Islet of Langerhans (tissue), 1 donor: ENCODE data around the gene CRELD1.
"Not testable (repeated sequence)": the region's sequence is repeated elsewhere in the genome, so short reads cannot be mapped to it uniquely, and the experiment has no call there.

Source experiments
- FAIRE-seq: peaks from one replicate; lab custom pipeline; 2011; peaks lifted over from hg19 to GRCh38; lab: Jason Lieb, UNC

CRELD1 gene

GRCh38 chr3:9933561-9934234 is at the start of gene CRELD1:
Gene CRELD1, plus strand, starts transcription at chr3:9933834. Its CDS starts 605 bp downstream, at chr3:9934439.
- FAIRE-seq, result peak; percentile 17

GRCh38 chr3:9884555-9885165 is 49.0 kb upstream of the CRELD1 start:
- no peak for FAIRE-seq

GRCh38 chr3:9886328-9886727 is 47.3 kb upstream of the CRELD1 start:
- FAIRE-seq, result no peak

- no peak for FAIRE-seq
Observed at GRCh38 chr3:9887480-9887879, 46.2 kb upstream of the CRELD1 start.

GRCh38 chr3:9888540-9888939 is 45.1 kb upstream of the CRELD1 start:
- no peak for FAIRE-seq

DNA sequence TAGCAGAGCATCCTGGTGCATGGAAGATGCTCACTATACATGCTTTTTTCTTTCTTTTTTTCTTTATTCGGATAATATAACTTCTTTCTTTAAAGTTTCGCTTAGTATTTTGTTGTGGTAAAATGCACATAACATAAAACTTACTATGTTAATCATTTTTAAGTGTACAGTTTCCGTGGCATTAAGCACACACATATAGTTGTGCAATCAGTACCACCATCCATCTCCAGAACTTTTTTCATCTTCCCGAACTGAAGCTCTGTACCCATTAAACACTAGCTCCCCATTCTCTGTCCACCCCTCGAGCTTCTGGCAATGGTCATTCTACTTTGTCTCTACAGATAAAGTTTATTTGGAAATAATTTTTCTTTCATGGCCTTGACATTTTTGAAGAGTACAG is 44.2 kb upstream of the CRELD1 start:
- FAIRE-seq, result no peak

GRCh38 chr3:9890249-9891071 is 43.2 kb upstream of the CRELD1 start, which contains the start of gene JAGN1:
Gene JAGN1, plus strand, starts transcription at chr3:9890610. Its CDS starts 113 bp downstream, at chr3:9890723.
- no peak for FAIRE-seq

GRCh38 chr3:9891072-9891622 is 42.5 kb upstream of the CRELD1 start:
- FAIRE-seq, result no peak

GRCh38 chr3:9893739-9894138 is 39.9 kb upstream of the CRELD1 start:
- no peak for FAIRE-seq

DNA sequence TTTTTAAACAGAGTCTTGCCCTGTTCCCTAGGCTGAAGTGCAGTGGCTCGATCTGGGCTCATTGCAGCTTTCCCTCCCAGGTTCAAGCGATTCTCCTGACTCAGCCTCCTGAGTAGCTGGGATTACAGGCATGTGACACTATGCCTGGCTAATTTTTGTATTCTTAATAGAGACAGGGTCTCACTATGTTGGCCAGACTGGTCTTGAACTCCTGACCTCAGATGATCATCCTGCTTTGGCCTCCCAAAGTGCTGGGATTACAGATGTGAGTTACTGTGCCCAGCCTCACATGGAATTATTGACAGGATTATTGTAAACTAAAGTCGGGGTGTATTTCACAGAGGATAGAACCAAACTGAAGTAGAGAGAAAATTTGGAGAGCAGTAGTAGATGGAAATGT is 37.9 kb upstream of the CRELD1 start:
- FAIRE-seq, result not testable (repeated sequence)

DNA sequence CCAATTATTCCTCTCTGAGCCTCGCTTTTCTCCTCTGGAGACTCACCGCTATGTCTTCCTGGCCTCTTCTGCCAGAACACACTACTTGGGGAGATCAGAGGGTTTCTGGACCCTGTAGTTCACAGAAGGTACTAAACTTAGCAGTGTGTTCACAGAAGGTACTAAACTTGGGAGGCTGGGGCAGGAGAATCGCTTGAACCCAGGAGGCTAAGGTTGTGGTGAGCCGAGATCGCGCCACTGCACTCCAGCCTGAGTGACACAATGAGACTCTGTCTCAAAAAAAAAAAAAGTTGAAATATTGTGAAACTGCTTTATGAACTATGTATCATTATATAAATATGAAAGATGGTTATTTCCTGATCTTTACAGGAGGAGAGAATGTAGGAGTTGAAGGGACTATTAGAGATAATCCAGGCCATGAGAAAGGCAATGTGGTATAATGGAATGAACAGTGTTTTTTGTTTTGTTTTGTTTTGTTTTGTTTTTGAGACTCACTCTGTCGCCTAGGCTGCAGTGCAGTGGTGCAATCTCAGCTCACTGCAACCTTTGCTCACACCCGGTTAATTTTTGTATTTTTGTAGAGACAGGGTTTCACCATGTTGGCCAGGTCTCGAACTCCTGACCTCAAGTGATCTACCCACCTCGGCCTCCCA is 36.8 kb upstream of the CRELD1 start:
- FAIRE-seq, result not testable (repeated sequence)

- no peak for FAIRE-seq
Observed at GRCh38 chr3:9897408-9898372, 35.9 kb upstream of the CRELD1 start.

GRCh38 chr3:9898467-9899241 is 35.0 kb upstream of the CRELD1 start:
- no peak for FAIRE-seq

GRCh38 chr3:9899289-9899791 is 34.3 kb upstream of the CRELD1 start:
- FAIRE-seq, result no peak

DNA sequence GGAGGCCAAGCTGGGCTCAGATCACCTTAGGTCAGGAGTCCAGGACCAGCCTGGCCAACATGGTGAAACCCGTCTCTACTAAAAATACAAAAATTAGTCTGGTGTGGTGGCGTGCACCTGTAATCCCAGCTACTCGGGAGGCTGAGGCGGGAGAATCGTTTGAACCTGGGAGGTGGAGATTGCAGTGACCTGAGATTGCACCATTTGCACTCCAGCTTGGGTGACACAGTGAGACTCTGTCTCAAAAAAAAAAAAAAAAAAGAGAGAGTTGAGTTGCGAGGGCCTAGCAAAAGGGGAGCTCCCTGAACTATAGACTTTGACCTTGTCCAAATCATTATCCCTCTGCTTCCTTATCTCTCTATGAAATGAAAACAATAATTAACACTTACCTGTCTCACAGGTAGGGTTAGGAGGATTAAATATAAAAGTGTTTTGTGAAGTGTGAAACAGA is 32.6 kb upstream of the CRELD1 start:
- FAIRE-seq, result not testable (repeated sequence)

GRCh38 chr3:9901967-9902366 is 31.7 kb upstream of the CRELD1 start:
- FAIRE-seq, result no peak

- FAIRE-seq, result no peak
Observed at GRCh38 chr3:9902372-9903237, 31.0 kb upstream of the CRELD1 start, which contains the start of gene IL17RE. Gene IL17RE, plus strand, starts transcription at chr3:9902848. Its CDS starts 85 bp downstream, at chr3:9902933.

DNA sequence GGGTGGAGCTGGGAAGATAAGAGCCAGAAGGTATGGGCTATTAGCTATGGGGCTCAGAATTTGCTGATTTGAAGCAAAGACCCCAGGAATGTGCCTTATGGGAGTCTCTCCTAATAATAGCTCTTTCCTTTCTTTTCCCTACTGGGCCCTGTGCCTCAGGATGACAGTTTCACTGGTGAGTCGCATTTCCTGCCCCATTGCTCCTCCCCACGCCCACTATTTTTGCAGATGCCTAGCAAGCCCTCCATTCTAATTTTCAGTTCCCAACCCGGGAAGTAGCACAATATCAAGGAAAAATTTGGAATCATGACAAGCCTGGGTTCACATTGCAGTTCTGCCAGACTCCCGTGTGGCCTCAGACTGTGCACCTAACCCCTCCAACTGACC is 30.4 kb upstream of the CRELD1 start:
- FAIRE-seq, result no peak

DNA sequence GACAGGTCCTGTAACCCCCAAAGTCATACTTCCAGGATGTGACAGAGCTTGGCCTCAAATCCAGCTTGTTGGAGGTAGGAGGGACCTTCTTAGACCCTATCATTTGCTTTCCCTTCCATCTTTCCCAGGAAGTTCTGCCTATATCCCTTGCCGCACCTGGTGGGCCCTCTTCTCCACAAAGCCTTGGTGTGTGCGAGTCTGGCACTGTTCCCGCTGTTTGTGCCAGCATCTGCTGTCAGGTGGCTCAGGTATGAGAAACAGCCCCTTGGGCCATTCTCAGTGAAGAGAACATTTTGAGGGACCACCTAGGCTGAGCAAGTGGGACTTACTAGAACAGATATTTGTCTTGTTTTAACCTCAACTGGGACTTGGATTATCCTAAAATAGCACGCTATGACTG is 29.7 kb upstream of the CRELD1 start:
- no peak for FAIRE-seq
